Stimulated activated CD8-positive, alpha-beta memory T cell treated with anti-CD3 and anti-CD28 coated beads, Interleukin-4, amount 100 ng/mL, for 24 hours (primary cell): Measurements from ENCODE around the gene ZNF699.
A peak's percentile ranks its signal among the peaks of the same experiment; 100 is the strongest.
"Not testable (repeated sequence)": the region's sequence is repeated elsewhere in the genome, so short reads cannot be mapped to it uniquely, and the experiment has no call there.

Experiments
- DNase-seq: peaks from one replicate; pipeline ENCODE4 v3.0.0-alpha.2; 2020; ENCODE audit warnings: low read depth

ZNF699 gene

GRCh38 chr19:9309139-9309973 lies at the start of gene ZNF699:
ZNF699 (minus strand) TSS chr19:9309838; CDS start chr19:9305119, 4,719 bp downstream.
- DNase-seq: peak; percentile 98

GRCh38 chr19:9354651-9355050 lies 45.0 kb upstream of the ZNF699 start:
- DNase-seq: no peak

- no peak for DNase-seq
Observed at GRCh38 chr19:9353011-9353410, 43.4 kb upstream of the ZNF699 start.

DNA sequence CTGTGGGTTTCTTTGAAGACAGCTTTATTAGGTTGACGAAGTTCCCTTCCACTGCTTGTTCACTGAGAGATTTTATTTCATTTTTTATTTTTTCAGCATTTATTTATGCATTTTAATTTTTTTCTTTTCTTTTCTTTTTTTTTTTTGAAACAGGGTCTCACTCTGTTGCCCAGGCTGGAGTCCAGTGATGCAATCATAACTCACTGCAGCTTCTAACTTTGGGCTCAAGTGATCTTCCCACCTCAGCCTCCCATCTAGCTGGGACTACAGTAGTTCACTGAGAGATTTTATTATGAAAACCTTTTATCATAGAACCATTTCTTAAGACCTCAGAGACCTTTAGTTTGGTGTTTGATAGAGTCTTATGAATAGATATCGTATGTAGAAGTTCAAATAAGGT lies 42.9 kb upstream of the ZNF699 start:
- no peak for DNase-seq

DNA sequence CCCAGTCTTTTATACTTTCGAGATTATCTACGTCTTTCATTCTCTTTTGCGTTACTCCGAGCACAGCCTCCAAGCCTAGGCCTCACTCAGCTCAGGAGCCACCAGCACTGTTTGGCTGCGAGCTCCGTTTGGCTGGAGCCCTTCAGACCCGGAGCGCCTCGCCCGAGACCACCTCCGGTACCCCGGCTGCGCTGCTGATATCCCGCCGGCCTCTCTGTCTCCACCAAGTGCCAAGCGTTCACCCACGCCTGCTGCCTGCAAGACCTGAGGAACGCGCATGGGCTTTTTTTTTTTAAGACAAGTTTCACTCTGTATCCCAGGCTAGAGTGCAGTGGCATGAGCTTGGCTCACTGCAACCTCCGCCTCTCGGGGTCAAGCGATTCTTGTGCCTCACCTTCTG lies 39.0 kb upstream of the ZNF699 start:
- DNase-seq: no peak

DNA sequence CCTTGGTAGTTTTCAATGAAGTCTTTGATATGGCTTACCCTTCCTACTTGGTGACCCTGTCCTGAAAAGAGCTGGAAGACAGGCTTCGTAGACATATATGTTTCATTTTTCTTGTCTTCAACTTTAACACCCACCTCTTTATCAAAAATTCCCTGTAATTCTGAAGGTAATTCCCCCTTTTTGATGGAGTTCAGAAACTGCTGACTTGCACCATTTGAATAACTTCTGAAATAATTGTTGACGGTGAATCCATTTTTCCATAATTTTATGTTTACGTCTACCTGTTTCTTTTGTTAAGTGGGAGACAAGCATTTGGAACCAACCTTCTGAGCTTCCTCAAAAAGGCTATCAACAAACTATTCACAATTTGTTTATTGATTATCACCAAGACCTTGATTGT lies 38.6 kb upstream of the ZNF699 start:
- DNase-seq: no peak

GRCh38 chr19:9345005-9345404 lies 35.4 kb upstream of the ZNF699 start:
- no peak for DNase-seq

- no peak for DNase-seq
Observed at GRCh38 chr19:9342610-9343304, 33.1 kb upstream of the ZNF699 start.

DNA sequence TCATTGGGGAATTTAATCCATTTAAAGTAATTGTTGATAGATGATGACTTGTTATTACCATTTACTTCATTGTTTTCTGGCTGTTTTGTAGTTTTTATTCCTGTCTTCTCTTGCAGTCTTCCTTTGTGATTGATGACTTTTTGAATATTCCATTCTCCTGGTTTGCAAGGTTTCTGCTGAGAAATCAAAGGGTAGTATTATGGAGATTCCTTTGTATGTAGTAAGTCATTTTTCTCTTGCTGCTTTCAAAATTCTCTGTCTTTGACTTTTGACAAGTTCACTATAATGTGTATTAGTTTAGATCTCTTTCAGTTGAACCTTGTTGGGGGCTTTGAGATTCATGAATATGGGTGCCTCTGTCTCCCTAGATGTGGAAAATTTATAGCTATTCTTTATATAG lies 20.4 kb upstream of the ZNF699 start:
- no peak for DNase-seq

DNA sequence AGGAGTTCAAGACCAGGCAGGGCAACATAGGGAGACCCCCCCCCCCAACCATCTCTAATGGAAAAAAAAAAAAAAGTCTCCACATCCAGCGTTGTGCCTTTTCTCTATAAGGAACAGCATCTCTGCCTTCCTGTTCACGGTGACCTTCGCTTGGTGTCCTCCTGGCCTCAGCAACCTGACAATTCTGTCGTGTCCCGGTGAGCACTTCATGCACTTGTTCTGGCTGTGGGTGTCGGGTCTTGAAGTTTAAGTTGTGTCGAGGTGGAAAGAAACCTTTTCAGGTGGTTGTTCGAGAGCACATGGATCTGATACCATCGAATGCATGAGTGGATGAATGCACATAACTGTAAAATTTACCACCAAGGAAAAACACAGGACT lies 14.9 kb upstream of the ZNF699 start:
- DNase-seq: no peak

DNA sequence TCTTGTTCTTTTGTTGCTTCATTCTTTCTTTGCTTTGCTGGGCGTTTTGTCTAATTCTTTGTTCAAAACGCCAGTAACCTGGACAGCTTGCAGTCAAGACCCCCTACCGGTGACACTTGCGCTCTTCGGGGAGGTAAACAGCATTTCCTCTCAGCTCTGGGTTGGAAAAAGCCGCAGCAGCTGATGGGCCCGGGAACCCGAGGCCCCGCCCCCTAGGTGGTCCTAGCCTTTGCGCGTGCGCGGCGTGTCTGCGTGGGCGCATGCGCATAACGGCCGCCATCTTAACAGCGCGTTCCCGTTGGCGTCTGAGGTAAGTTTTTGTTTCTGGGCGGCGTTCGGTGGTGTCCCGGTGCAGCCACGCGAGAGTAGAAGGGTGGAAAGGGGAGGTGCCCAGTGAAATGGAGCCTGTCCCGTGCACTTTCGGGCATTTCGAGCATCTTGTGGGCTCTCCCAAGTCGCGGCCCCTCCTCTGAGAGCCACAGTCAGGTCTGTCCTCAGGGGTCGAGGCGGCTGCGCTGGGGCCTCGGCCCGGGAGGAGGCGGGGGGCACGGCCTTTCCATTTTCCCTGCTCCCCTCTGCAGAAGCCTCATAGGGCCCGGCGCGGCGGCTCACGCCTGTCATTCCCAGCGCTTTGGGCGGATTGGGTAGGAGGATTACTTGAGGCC lies 14.4 kb upstream of the ZNF699 start, which contains the start of gene ZNF559:
ZNF559 (plus strand) TSS at position 261 of the 665 bp plus-strand sequence. CDS start 14,371 bp downstream, outside the sequence.
- peak; percentile 96 for DNase-seq

DNA sequence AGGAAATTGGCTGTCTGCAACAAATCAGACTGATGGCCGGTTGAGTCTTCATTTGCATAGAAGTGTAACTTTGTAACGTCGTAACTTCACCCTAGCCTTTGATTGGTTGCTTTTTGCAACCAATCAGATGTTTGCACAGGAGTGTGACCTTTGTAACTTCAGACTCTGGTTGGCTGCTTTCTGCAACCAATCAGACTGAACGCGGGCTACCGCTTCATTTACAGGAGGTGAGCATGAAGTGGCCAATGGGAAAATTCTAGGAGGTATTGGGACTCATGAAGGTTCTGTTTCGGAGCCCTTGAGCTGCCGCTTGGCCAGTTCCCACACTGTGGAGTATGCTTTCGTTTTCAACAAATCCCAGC lies 13.9 kb upstream of the ZNF699 start:
- peak; percentile 16 for DNase-seq

DNA sequence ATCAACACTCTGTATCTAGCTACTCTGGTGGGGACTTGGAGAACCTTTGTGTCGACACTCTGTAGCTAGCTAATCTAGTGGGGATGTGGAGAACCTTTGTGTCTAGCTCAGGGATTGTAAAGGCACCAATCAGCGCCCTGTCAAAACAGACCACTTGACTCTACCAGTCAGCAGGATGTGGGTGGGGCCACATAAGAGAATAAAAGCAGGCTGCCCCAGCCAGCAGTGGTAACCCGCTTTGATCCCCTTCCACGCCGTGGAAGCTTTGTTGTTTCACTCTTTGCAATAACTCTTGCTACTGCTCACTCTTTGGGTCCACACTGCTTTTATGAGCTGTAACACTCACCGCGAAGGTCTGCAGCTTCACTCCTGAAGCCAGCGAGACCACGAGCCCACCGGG lies 12.6 kb upstream of the ZNF699 start:
- DNase-seq: not testable (repeated sequence)

DNA sequence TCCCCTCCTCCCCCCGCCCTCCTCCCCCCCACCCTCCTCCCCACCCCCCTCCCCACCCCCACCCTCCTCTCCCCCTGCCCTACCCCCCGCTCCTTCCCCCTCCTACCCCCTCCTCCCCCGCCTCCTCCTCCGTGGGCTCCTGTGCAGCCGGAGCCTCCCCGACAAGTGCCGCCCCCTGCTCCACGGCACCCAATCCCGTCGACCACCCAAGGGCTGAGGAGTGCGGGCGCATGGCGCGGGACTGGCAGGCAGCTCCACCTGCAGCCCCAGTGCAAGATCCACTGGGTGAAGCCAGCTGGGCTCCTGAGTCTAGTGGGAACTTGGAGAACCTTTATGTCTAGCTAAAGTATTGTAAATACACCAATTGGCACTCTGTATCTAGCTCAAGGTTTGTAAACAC lies 12.1 kb upstream of the ZNF699 start:
- DNase-seq: not testable (repeated sequence)

- no peak for DNase-seq
Observed at GRCh38 chr19:9321338-9321737, 11.7 kb upstream of the ZNF699 start.

GRCh38 chr19:9313756-9314155 lies 4.1 kb upstream of the ZNF699 start:
- DNase-seq: no peak

DNA sequence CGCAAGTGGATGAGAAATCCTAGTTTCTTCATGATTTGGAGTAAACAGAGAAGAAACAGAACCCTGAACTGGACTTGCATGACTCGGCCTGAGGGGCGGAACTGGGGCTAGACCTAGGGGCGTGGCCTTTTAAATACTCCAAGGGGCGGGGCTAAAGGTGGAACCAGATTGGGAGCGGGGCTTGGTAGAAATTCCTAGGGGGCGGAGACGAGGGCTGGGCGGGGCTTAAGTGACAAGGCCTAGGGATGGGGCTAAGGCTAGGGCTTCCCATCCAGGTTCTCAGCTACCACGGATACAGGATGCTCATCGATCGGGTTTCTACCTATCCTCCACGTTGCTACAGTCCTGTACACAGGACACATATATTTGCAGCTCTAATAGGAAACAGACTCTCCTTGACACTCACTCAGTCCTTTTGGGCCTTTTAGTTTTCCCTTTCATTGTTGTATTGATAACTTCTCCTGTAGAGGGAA lies 372 bp upstream of the ZNF699 start:
- peak; percentile 79 for DNase-seq

GRCh38 chr19:9308091-9308770 lies 1.4 kb downstream of the ZNF699 start:
- DNase-seq: no peak

DNA sequence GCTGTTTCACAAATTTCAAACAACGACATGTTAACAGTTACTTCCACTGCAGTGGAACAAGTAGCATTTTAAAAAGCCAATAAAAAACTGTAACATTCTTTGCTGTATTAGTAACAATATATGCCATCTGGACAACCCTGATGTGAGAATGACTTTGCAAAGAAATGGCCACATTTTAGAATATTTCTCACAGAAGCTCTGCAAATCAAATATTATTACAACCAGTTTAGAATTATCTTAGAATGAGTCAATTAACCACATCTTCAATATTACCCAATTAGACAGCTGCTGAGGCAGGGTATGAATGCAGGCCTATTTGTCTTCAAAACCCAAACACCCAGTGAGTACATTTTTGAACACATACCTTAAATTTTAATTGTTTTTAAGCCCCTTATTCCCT lies 3.2 kb downstream of the ZNF699 start:
- no peak for DNase-seq

DNA sequence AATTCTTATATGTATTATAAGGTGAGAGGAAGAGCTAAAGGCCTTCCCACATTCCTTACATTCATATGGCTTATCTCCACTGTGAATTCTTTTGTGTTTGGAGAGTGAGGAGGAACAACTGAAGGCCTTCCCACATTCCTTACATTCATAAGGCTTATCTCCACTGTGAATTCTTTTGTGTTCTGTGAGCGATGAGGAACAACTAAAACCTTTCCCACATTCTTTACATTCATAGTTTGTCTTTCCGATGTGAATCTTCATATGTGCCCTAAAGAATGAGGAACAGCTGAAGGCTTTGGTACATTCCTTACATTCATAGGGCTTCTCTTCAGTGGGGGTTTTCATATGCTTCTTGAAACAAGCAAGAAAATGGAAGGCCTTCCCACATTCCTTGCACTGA lies 13.3 kb downstream of the ZNF699 start:
- no peak for DNase-seq

DNA sequence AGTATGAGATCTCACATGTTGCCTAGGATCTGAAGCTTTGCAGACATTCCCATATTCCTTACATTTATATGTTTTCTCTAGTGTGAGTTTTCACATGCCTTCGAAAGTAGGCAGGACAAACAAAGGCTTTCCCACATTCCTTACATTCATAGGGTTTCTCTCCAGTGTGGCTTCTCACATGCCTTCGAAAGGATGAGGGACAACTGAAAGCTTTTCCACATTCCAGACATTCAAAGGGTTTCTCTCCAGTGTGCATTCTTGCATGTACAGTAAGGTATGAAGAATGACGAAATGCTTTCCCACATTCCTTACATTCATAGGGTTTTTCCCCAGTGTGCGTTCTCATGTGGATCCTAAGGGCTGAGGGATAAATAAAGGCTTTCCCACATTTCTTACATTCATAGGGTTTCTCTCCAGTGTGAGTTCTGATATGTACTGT lies 14.2 kb downstream of the ZNF699 start:
- DNase-seq: no peak

GRCh38 chr19:9289231-9289884 lies 20.3 kb downstream of the ZNF699 start:
- no peak for DNase-seq
